NCI-H1694 treated with DMSO at 0.1 percent for 48 hours (cell line): ENCODE results near the gene TBX4.
"Not testable (repeated sequence)": the region's sequence is repeated elsewhere in the genome, so short reads cannot be mapped to it uniquely, and the experiment has no call there.

ENCODE experiments used
- DNase-seq: peaks from one replicate; lab custom pipeline; 2025; lab: John Stamatoyannopoulos, UW

Gene TBX4

DNA sequence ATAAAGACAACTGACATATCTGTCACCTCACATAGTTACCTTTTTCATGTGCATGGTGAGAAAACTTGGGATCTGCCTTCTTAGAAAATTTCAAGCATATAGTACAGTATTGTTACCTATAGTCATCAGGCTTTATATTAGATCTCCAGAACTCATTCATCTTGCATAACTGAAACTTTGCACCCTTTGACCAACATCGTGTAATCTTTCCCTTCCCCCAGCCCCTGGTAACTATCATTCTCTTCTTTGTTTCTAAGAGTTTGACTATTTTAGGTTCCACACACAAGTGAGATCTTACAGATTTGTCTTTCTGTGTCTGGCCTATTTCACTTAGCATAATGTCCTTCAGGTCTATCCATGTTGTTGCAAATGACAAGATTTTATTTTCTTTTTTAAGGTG lies 22.9 kb upstream of the TBX4 start:
- DNase-seq, result no peak

DNA sequence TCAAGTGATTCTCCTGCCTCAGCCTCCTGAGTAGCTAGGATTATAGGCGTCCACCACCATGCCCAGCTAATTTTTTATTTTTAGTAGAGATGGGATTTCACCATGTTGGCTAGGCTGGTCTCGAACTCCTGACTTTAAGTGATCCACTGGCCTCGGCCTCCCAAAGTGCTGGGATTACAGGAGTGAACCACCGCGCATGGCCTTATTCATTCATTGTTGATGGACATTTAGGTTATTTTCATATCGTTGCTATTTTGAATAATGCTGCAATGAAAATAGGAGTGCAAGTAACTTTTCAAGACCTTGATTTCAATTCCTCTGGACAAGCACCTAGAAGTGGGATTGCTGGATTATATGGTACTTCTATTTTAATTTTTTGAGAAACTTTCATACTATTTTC lies 22.4 kb upstream of the TBX4 start:
- DNase-seq, result not testable (repeated sequence)

DNA sequence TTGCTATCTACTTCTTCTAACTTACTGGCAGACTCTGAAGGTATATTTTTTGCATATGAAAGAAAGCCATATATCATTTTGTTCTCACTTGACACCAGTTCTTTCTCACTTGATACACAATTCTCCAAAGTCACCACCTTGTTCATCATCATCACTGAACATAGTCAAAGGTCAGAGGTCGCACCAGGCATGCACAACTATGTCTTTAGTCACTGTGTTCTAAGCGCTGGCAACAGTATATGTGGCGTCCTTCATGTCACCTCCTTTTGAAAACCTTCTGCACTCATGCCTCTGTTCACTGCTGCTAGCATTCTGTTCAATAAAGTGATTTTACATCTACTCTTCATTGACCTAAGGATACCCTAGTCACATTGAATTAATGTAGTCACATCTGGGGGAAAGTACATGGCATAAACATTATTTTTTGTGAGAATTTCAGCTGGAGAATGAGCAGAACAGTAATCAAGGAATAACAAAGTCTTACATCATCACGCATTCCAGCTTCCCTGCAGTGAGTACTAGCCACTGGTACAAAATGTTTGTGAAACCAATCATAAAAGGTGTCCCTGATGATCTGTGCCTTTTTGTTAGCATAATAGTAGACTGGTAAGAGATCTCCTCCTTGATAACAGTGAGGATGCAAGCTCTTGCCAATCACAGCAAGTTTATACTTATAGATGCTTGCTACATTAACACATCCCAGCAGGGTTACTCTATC lies 20.5 kb upstream of the TBX4 start:
- no peak for DNase-seq

DNA sequence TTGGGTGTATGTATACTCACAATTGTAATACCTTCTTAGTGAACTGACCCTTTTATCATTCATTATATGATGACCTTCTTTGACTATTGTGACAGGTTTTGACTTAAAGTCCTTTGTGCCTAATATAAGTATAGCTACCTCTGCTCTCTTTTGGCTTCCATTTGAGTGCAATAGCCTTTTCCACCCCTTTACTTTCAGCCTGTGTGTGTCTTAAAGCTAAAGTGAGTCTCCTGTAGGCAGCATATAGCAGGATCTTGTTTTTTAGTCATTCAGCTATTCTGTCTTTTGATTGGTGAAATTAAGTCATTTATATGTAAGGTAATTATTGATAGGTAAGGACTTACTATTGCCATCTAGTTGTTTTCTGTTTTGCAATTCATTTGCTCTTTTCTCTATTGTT lies 15.9 kb upstream of the TBX4 start:
- no peak for DNase-seq

DNA sequence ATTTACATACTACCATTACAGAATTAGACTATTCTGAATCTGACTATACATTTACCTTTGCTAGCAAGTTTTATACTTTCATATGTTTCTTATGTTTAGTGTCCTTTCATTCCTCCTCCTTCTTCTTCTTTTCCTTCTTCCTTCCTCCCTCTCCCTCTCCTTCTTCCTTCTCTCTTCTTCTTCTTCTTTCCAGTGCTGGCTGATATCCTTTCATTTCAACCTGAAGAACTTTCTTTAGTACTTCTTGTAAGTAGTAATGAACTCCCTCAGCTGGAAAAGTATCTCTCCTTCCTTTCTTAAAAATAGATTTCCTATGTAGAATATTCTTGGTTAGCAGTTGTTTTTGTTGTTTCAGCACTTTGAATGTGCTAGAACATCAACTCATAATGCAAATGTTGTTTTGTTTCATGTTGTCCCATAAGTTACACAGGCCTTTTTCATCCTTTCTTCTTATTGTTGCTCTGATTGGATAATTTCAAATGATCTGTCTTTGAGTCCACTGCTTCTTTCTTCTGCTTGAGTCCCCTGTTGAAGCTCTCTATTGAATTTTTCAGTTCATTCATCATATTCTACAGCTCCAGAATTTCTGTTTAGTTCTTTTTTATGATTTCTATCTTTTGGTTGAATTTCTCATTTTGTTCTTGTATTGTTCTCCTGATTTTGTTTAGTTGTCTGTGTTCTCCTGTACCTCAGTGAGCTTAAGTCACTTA lies 15.1 kb upstream of the TBX4 start:
- DNase-seq, result no peak

DNA sequence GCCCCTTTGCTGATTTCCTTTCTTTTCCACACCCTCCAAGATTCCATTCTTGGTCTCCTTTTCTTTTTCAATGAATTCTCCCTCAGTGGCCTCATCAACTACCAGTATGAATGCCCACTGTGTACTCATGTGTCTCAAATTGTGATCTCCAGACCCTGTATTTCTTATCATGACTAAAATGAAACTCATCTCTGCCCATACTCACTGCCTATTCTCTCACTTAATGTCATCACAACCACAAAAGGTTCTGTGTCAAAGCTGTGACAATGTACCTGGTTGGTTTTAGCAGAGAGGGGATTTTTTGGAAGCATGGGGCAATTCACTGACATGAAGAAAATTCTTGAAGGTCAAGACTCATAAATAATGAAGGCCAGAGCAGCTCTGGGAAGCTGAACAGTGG lies 11.5 kb upstream of the TBX4 start:
- DNase-seq, result no peak

DNA sequence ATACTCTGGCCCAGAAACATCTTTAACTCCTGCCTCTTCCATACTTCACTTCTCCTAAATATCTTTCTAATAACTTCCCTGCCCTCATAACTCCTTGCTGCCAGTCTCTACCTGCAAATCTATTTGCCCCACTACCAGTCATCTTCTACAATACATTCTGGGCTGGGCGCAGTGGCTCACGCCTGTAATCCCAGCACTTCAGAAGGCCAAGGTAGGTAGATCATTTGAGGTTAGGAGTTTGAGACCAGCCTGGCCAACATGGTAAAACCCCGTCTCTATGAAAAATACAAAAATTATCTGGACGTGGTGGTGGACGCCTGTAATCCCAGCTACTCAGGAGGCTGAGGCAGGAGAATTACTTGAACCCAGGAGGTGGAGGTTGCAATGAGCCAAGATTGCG lies 10.7 kb upstream of the TBX4 start:
- DNase-seq, result not testable (repeated sequence)

DNA sequence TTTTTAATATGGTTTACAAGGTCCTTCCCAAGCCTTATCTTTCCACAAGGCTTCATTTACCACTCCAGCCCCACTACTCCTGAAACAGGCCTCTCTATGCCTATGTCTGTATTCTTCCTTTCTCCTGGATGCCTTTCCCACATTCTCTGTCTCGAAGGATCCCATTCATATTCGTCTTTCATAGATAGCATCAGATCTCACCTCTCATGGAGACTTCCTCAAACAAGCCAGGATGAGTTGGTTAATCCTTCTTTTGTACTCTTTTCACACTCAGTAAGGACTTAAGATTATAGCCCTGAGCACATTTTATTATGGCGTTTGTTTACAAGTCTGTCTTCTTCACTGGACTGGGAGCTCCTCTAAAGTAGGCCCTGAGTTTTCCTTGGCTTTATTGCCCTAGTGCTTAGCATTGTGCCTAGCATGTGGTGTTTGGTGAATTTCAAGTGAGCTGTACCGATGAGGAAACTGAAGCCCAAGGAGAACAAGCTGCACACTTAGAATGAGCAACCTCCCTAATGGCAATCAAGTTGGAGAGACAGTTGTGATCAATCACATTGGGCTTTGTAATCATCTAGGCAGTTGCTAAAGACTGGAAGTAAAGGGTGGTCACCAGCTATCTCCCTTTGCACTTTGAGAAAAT lies 10.0 kb upstream of the TBX4 start:
- no peak for DNase-seq

DNA sequence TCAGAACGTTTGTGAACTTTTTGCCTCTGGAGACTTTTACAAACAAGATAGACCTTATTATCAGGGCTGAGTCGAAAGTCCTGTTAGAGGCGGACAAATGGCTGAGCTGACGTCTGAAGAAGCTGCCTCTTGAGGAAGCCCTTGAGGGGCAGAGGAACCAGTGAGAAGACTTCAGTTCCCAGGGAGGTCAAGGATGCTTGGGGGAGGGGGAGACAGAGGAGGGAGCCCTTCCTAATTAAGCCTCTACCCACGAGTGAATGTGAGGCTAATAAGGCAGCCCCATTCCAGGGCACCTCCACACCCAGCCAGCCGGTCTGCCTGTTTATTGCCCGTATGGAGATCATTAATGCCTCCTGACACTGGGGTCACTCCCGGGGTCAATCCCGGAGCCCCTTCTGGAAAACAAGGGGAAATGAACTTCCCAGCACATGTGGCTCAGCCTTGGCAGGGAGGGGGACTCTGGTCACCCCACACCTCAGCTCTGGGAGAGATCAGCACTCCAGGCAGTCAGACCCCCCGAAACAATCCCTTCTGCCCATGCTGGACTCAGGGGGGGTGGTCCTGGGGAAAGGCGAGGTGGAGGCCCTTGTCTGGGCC lies 9.2 kb upstream of the TBX4 start:
- DNase-seq, result no peak

DNA sequence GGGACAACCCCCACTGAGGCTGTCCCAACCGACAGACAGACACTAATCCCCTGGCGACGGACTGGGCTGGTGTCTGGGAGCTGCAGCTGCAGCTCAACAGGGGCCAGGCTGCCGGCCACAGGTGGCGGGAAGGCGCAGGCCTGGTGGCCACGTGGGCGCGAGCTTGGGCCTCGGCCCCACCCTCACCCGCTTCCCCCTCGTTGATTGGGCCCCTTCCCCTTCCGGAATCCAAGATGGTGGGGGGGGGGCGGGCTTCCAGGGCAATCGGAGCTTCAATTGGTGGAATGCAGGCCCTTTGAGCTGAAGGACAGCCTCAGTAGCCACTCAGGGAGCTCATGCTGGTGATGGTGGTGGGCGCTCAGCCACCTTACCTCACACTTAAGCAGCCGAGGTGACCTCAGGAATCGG lies 8.7 kb upstream of the TBX4 start:
- no peak for DNase-seq

DNA sequence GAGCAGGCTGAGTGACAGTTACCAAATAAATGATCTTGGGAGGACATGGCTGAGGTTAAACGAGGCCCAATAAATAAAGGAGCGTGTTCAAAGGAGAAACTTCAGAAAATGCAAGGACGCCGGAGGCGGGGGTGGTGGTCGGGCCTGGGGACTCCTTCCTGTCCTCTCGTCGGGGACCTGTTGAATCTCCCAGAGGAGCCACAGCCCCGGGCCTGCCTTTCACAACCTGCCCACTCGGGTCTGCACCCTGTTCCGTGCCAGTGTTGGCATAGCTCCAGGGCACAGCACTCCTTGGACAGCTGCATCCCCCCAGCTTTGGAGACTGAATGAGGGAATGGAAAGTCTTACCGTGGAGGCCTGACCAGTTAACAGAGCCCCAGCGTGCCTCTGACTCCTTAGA lies 8.1 kb upstream of the TBX4 start:
- DNase-seq, result no peak

DNA sequence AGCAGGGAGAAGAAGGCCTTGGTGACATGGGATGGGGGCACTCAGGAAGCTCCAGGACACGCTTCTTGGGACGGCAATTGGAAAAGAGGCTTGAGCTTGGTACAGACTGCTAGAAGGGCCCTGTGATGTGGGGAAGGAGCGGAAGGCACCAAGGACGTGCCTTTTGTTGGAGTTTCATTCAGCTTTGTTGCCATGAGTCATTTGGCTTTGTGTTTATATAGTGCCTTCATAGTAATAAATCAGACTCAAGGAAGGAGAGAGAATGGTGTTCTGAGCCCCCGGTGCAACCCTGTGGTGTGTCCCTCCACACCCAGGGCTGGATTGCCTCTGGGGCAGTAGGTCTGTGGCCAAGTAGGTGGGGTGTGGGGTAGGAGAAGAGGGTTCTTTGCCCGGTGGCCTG lies 7.4 kb upstream of the TBX4 start:
- DNase-seq, result no peak

DNA sequence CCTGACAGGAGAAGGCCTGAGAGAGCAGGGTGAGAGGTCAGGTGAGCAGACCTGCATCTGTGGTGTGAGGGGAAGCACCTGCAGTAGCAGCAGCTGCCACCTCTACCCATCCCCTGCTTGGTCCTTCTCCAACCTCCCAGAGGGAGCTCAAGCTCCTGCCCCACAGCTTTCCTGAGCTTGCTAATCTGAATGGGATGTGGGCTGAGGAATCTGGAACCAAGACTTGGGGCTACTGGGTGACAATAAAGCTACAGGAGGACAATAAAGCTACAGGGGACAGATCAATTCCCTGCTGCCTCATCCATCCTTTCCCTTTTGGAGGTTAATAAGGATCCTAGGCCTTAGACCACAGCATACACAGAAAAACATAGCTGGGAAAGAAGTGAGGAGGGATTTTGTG lies 4.9 kb upstream of the TBX4 start:
- no peak for DNase-seq

DNA sequence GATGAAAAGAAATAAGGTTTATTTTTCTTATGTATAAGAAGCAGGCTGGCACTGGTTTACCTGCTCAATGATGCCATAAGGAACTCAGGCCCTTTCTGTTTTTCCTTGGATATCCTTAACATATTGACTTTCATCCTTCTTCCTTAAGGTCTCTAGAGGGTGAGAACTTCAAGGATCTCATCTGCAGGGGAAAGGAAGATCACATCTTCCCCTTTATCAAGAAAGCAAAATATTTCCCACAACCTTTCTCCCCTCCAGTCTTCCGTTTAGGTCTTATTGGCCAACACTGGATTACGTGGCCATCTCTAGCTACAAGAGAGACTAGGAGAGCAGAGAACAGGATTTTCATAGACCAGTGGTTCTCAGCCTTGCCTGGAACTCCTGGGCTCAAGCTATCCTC lies 4.2 kb upstream of the TBX4 start:
- no peak for DNase-seq

DNA sequence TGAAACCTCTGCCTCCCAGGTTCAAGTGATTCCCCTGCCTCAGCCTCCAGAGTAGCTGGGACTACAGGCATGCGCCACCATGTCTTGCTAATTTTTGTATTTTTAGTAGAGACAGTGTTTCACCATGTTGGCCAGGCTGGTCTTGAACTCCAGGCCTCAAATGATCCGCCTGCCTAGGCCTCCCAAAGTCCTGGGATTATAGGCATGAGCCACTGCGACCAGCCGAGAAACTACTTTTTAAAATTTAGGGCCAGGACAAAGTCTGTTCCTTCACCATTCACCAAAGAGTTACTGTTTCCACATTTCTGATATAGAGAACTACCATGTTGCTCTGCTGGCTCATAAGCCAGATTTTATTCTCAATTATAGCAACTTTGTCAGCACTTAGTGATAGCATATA lies 3.1 kb upstream of the TBX4 start:
- DNase-seq, result not testable (repeated sequence)

DNA sequence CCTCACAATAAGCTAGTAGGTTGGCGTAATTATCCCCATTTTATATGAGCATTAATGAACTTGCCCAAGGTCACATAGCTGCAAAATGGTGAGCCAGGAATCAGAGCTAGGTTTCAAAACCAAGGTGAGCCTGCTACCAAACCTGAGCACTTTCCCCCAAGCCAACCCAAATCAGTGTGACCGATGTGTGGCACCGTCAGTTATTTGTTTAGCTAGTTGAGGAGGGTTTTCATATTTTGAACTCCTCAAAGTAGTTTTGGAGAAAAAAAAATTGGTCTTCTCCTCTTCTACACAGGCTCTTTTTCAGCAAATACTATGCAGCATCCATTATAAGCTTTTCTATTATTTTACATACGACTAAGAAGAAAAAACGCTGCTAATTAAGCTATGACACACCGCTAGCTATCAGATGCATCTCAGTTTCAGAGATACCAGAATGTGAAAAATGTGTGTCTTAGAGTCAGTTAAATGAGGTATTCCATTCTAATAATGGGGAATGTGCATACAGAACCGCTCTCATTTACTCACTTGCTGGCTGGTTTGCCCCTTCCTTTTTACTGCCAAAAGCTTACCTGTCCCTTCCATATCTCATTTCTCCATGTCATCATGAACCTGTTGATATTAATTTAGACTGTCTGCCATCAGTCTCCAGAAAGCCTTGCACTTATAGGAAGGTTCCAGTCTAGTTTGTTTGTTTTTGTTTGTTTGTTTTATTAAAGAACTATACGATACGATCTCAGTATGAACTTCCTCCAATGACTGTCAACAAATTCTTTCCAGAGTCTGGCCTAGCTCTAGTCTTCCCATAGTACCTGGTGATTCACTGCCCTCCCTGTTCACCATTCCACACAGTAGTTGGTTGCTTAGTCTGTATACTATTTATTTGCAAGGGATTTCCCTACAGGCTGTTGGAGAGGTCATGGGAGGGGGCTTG lies 2.2 kb upstream of the TBX4 start:
- no peak for DNase-seq

DNA sequence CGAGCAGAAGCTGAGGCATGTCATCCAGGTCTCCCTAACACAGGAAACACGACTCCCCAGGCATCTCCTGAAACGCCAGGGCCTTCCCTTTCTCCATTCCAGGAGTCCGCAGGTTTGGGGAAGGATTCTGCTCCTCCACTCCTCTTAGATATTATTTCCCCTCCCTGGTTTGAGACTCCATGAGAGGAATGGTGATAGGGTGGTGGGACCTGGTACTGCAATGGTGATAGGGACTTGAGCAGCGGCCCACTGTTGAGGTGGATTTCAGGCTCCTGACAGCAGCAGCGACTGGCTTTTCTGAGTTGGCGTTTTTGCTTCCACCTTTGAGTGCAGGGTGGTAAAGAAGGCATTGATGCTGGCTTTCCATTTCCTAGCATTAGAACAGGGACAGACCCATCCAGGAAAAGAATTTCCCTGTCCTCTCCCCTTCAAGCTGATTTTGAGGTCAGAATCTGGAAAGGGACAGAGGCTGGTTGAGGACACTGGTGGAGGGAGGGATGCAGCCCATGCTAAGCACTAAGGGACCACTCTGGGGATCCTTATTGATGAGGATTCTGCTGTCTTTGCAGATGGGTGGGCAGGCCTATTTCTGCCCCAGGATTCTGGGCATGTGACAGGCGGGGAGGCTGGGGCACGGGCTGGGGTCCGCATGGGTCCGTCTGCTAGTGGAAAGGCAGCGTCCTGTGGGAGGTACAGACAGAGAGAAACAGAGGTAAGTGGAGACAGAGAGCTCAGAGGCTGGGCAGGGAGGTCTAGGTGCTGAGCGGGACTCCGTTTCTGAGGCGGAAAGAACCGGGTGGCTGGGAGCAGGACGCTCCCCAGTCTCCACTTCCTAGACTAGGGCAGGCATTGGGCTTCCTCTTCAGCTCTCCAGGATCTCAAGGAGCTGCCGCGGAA lies 1.3 kb upstream of the TBX4 start:
- DNase-seq, result no peak

DNA sequence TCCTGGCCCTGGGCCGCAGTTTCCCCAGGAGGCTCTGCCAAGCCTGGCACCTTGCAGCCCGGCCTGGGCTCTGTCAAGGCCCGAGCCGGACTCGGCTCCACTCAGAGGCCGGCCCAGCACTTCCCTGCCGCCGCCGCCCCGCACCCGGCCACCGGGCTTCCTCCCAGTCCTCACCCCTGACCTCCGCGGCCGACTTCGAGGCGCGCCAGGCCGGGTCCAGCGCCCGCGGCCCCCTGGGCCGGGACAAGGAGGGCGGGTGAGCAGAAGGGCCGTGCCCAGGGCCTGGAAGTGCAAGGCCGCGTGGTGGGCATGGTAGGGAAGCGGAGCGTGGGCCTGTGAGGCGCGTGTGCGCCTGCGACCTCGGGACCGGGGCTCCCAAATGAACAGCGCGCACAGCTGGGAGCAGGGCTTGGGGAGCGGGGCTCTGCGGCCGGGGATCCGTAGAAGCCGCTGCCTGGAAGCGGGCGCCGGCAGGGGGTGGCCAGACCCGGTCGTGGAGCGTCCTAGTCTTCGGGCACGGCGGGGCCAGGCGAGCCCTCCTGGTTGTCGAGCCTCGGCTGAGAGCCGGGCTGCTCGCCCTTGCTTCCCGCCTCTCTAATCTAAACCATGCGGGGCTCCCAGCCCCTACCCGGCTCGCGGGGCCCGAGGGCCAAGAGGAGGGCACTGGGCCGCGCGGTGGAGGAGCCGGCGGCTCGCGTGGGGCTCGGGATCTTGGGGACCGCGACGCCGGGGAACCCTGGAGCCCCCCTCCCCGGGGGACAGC lies 503 bp upstream of the TBX4 start:
- DNase-seq, result no peak

DNA sequence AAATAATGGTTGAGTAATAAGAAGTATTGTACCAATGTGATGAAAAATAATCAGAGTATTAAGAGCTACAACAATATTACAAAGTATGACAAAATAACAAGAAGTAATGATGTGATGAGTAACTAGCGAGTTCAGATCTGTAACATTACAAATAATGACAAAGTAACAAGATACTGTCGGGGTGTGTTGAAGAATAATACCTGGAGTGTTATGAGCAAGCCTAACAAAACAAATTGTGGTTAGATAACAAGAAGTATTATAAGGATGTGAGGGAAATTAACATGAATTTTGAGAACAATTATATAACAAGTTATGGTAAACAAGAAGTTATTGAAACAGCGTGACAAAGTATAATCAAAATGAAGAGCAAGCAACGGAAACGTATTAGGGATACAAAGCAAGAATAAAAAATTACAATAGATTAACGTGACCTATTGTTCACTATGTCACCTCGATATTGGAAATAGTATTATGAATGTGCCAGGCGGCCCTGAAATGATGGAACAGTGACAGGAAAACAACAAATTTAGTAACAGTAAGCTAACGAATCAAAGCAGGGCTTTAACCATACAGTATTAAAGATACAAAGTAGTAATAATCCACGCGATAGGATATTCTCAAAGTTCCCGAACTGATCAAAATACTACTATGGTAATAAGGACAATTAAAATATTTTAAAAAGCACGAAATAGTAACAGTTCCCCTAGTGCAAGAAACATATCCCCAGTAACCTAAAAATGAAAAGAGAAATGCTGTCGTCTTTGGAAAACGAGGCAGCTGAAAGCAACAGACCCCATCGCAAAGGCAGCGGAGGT lies 1.6 kb downstream of the TBX4 start:
- DNase-seq, result no peak
